H9 (cell line): ENCODE results near the gene VPS4A. TPM values are rescaled to one million over a fixed set of nuclear protein-coding genes. Genes with fewer than 3 reads are reported as not detected.
A peak's percentile ranks its signal among the peaks of the same experiment; 100 is the strongest.

Source experiments
- DNase-seq: peaks from one replicate; pipeline ENCODE4 v3.0.0-alpha.2; 2017
- H2AFZ ChIP-seq: one replicate; pipeline ENCODE4 v1.6.1; 2013; ENCODE audit warnings: mild to moderate bottlenecking, low read length, control low read depth, moderate library complexity
- H2AK5ac ChIP-seq: 2 replicates; pipeline ENCODE4 v1.6.1; 2013; ENCODE audit warnings: low read length, control low read depth, mixed read lengths; ENCODE audit not compliant: insufficient read length
- H2BK120ac ChIP-seq: one replicate; pipeline ENCODE4 v1.6.1; 2013; ENCODE audit warnings: low read depth, mild to moderate bottlenecking, low read length, control low read depth, inconsistent platforms; ENCODE audit not compliant: poor library complexity, severe bottlenecking
- H2BK12ac ChIP-seq: 2 replicates; pipeline ENCODE4 v1.6.1; 2013; ENCODE audit warnings: low read length, control low read depth, mixed read lengths, low read depth; ENCODE audit not compliant: insufficient read length
- H2BK15ac ChIP-seq: 2 replicates; pipeline ENCODE4 v1.6.1; 2013; ENCODE audit warnings: low read depth, low read length, control low read depth
- H2BK20ac ChIP-seq: one replicate; pipeline ENCODE4 v1.6.1; 2013; ENCODE audit warnings: low read depth, mild to moderate bottlenecking, low read length, control low read depth, inconsistent platforms; ENCODE audit not compliant: poor library complexity, severe bottlenecking
- H2BK5ac ChIP-seq: 2 replicates; pipeline ENCODE4 v1.6.1; 2013; ENCODE audit warnings: low read length, control low read depth, mixed read lengths; ENCODE audit not compliant: insufficient read length
- H3K14ac ChIP-seq: 2 replicates; pipeline ENCODE4 v1.6.1; 2013; ENCODE audit warnings: low read length, control low read depth; ENCODE audit not compliant: insufficient read depth
- H3K18ac ChIP-seq: 2 replicates; pipeline ENCODE4 v1.6.1; 2013; ENCODE audit warnings: low read depth, mild to moderate bottlenecking, mixed read lengths, low read length, control low read depth; ENCODE audit not compliant: insufficient read length
- H3K23ac ChIP-seq: 2 replicates; pipeline ENCODE4 v1.6.1; 2013; ENCODE audit warnings: low read length, control low read depth, mixed read lengths, low read depth; ENCODE audit not compliant: insufficient read length
- H3K23me2 ChIP-seq: 2 replicates; pipeline ENCODE4 v1.6.1; 2013; ENCODE audit warnings: low read depth, mild to moderate bottlenecking, mixed read lengths, low read length, control low read depth; ENCODE audit not compliant: insufficient read length, poor library complexity, severe bottlenecking
- H3K27ac ChIP-seq: 2 replicates; pipeline ENCODE4 v1.5.1; 2013; ENCODE audit warnings: low read length, control low read depth, mixed read lengths, low read depth; ENCODE audit not compliant: insufficient read length
- H3K27me3 ChIP-seq: 2 replicates; pipeline ENCODE4 v1.6.1; 2013; ENCODE audit warnings: low read length, control low read depth, inconsistent platforms; ENCODE audit not compliant: insufficient read depth
- H3K4ac ChIP-seq: 2 replicates; pipeline ENCODE4 v1.6.1; 2013; ENCODE audit warnings: low read depth, mild to moderate bottlenecking, control low read depth, inconsistent platforms, low read length, moderate library complexity
- H3K4me1 ChIP-seq: 2 replicates; pipeline ENCODE4 v1.6.1; 2013; ENCODE audit warnings: low read length, control low read depth, inconsistent platforms; ENCODE audit not compliant: insufficient read depth
- H3K4me2 ChIP-seq: 2 replicates; pipeline ENCODE4 v1.6.1; 2013; ENCODE audit warnings: low read length, control low read depth, mixed read lengths; ENCODE audit not compliant: insufficient read length, insufficient read depth
- H3K56ac ChIP-seq: 2 replicates; pipeline ENCODE4 v1.6.1; 2013; ENCODE audit warnings: low read depth, mild to moderate bottlenecking, mixed read lengths, low read length, control low read depth; ENCODE audit not compliant: insufficient read length
- H3K79me1 ChIP-seq: 2 replicates; pipeline ENCODE4 v1.6.1; 2013; ENCODE audit warnings: low read depth, mild to moderate bottlenecking, moderate library complexity, low read length, control low read depth, inconsistent platforms; ENCODE audit not compliant: insufficient read depth, poor library complexity, severe bottlenecking
- H3K79me2 ChIP-seq: 2 replicates; pipeline ENCODE4 v1.6.1; 2013; ENCODE audit warnings: low read length, control low read depth, inconsistent platforms; ENCODE audit not compliant: insufficient read depth
- H3K9ac ChIP-seq: 2 replicates; pipeline ENCODE4 v1.6.1; 2013; ENCODE audit warnings: low read length, control low read depth, mixed read lengths; ENCODE audit not compliant: insufficient read length; ENCODE audit errors: extremely low read depth
- H3K9me3 ChIP-seq: one replicate; pipeline ENCODE4 v1.6.1; 2013; ENCODE audit warnings: low read depth, low read length, inconsistent platforms; ENCODE audit not compliant: control insufficient read depth
- H3T11ph ChIP-seq: one replicate; pipeline ENCODE4 v1.6.1; 2013; ENCODE audit warnings: mild to moderate bottlenecking, low read length, control low read depth, inconsistent platforms
- H4K20me1 ChIP-seq: one replicate; pipeline ENCODE4 v1.6.1; 2013; ENCODE audit not compliant: control insufficient read depth, insufficient read length, insufficient read depth
- H4K5ac ChIP-seq: 2 replicates; pipeline ENCODE4 v1.6.1; 2013; ENCODE audit warnings: low read depth, mild to moderate bottlenecking, mixed read lengths, low read length, control low read depth; ENCODE audit not compliant: insufficient read length
- H4K8ac ChIP-seq: replicated peaks from 2 replicates; pipeline ENCODE4 v1.6.1; 2013; ENCODE audit warnings: low read length, control low read depth, mixed read lengths, low read depth; ENCODE audit not compliant: insufficient read length
- H4K91ac ChIP-seq: 2 replicates; pipeline ENCODE4 v1.6.1; 2013; ENCODE audit warnings: low read depth, mild to moderate bottlenecking, moderate library complexity, mixed read lengths, low read length, control low read depth; ENCODE audit not compliant: insufficient read length
- H3K27ac Mint-ChIP-seq, 3 experiments: 2 replicates in 2 of 3; 3 replicates in 1 of 3; pipeline ENCODE4 v1.8.0; 2020 to 2021; ENCODE audit warnings: mixed read lengths in 3 of 3, mild to moderate bottlenecking in 1 of 3, moderate library complexity in 1 of 3
- H3K27me3 Mint-ChIP-seq: 2 replicates; pipeline ENCODE4 v1.8.0; 2021; ENCODE audit warnings: low read depth, mild to moderate bottlenecking, moderate library complexity, mixed read lengths
- H3K36me3 Mint-ChIP-seq, 3 experiments: 2 replicates in 2 of 3; 3 replicates in 1 of 3; pipeline ENCODE4 v1.8.0; 2020 to 2021; ENCODE audit warnings: low read depth in 3 of 3, mixed read lengths in 3 of 3; ENCODE audit not compliant: insufficient read depth in 1 of 3
- H3K4me1 Mint-ChIP-seq, 2 experiments: 2 replicates each; pipeline ENCODE4 v1.8.0; 2020; ENCODE audit warnings: mixed read lengths in 2 of 2
- H3K4me3 Mint-ChIP-seq, 2 experiments: 2 replicates in 1 of 2; 3 replicates in 1 of 2; pipeline ENCODE4 v1.8.0; 2020 to 2021; ENCODE audit warnings: mild to moderate bottlenecking in 2 of 2, mixed read lengths in 2 of 2, moderate library complexity in 1 of 2
- H3K9me3 Mint-ChIP-seq, 2 experiments: 2 replicates in 1 of 2; 3 replicates in 1 of 2; pipeline ENCODE4 v1.8.0; 2020; ENCODE audit warnings: mild to moderate bottlenecking in 2 of 2, mixed read lengths in 2 of 2, moderate library complexity in 1 of 2
- WGBS: extraction: QIAGEN DNeasy Blood & Tissue Kit; methylation state at CpG from one replicate; pipeline ENCODE4 v1.1.7; 2013; ENCODE audit warnings: missing lambda C conversion rate, low lambda C conversion rate, mixed read lengths; ENCODE audit not compliant: insufficient read length; ENCODE audit errors: extremely low coverage; 5-methylcytosine and 5-hydroxymethylcytosine counted together
- total RNA-seq: library from RNA; stranded (reverse); gene quantifications from 2 replicates; pipeline ENCODE4 v1.2.1, GENCODE V29; 2021
- TF ChIP-seq, protein P1 (sequence below): fragments of 200-600 bp; sonication (generic); conservative IDR thresholded peaks from 3 replicates; pipeline ENCODE4 v1.8.0; 2021; ENCODE audit warnings: antibody characterized with exemption, mild to moderate bottlenecking

Gene VPS4A
- total RNA-seq, 1 experiment from 2014 or later: 27.1 TPM

DNA sequence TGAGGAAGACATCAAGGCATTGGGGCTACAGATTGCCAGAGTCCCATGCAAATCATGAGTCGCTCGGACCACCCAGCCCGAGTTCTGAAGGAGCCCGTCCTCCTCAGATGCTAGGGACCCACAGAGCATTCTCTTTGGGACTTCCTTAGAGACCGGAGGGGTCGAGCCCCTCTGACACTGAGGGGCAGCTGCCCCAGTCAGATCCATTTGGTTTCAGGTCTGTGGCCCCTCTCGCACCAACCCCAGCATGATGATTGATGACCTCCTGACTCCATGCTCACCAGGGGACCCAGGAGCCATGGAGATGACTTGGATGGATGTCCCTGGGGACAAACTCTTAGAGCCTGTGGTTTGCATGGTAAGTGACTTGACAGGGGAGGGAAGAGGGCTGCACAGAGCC lies 11.2 kb downstream of the VPS4A start:
- Histone ChIP-seq H3K18ac (no peak overlapping the region), H4K5ac (no peak overlapping the region), H2AFZ (no peak overlapping the region), H3K4ac (no peak overlapping the region), H3K9ac (no peak overlapping the region), H4K8ac (no peak overlapping the region), H4K91ac (no peak overlapping the region), H3K27me3 (no peaks in the 10 kb centered on the region), H3K4me1 (no peaks in the 10 kb centered on the region), H2BK15ac (no peak overlapping the region), H3K4me2 (no peak overlapping the region), H3K79me1 (no peaks in the 10 kb centered on the region), H3K14ac (no peak overlapping the region), H2BK120ac (no peak overlapping the region), H3K56ac (no peak overlapping the region), H4K20me1 (no peaks in the 10 kb centered on the region), H3K9me3 (no peaks in the 10 kb centered on the region), H3K27ac (no peak overlapping the region), H3K23me2 (no peaks in the 10 kb centered on the region), H3T11ph (no peak overlapping the region), H3K23ac (no peak overlapping the region), H2BK5ac (no peak overlapping the region), H3K79me2 (peaks cover 2% of the 10 kb centered on the region; the same call in 1 of the 2 replicates), H2AK5ac (no peak overlapping the region), H2BK20ac (no peak overlapping the region), H2BK12ac (no peak overlapping the region)
- TF ChIP-seq, protein P1, sequence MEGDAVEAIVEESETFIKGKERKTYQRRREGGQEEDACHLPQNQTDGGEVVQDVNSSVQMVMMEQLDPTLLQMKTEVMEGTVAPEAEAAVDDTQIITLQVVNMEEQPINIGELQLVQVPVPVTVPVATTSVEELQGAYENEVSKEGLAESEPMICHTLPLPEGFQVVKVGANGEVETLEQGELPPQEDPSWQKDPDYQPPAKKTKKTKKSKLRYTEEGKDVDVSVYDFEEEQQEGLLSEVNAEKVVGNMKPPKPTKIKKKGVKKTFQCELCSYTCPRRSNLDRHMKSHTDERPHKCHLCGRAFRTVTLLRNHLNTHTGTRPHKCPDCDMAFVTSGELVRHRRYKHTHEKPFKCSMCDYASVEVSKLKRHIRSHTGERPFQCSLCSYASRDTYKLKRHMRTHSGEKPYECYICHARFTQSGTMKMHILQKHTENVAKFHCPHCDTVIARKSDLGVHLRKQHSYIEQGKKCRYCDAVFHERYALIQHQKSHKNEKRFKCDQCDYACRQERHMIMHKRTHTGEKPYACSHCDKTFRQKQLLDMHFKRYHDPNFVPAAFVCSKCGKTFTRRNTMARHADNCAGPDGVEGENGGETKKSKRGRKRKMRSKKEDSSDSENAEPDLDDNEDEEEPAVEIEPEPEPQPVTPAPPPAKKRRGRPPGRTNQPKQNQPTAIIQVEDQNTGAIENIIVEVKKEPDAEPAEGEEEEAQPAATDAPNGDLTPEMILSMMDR: no peak
- no peak for DNase-seq
- peaks cover 45 to 92% (median 85%) of the 10 kb centered on the region in 3 experiments for H3K36me3 Mint-ChIP-seq
- no peaks in the 10 kb centered on the region for H3K9me3 Mint-ChIP-seq
- no peaks in the 10 kb centered on the region for H3K27me3 Mint-ChIP-seq
- no CpG with 5 or more reads among the region's 7 CpGs for WGBS
- H3K4me3 Mint-ChIP-seq: no peak overlapping the region
- 0 out of 7 replicates have a peak overlapping the region, but pooled peaks of 1 of the 3 experiments have one; percentile 28 for H3K27ac Mint-ChIP-seq
- peaks cover 3 to 9% of the 10 kb centered on the region in 2 experiments; a peak in 2 of 4 replicates for H3K4me1 Mint-ChIP-seq
